ENCODE measurements around the gene WWP2. TPM values are rescaled to one million over a fixed set of nuclear protein-coding genes. Genes with fewer than 3 reads are reported as not detected.

WWP2 gene
- polyA plus RNA-seq, 1 donor (not counting 4 experiments of a cell fraction or from before 2014, with no cell fraction given): 6.9 TPM

DNA sequence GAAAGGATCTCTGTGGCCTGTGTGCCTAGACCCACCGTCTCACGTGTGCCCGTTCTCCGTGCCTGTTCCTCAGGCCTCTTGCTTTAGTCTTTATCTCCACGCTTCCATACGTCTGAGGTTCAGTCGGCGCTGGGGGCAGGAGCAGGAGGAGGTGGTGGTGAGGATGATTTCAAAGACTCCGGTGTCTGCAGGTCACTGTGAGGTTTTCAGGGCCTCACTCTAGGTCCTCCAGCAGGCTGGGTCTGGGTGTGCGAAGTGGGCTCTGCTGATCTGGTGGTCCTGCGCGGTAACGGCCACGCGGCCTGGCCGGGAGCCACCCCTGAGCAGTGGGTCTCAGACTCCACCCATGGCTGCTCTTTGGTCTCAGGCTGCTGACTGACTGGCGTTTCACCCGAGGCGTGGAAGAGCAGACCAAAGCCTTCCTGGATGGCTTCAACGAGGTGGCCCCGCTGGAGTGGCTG, 174.6 kb downstream of the WWP2 start:
- Histone ChIP-seq H3K9ac (ENCODE audit: control insufficient read depth, extremely low read depth, insufficient read depth, low read length) (no peak overlapping the region), H3K36me3 (ENCODE audit: control insufficient read depth in 2 of 2, extremely low read depth in 1 of 2, insufficient read depth in 2 of 2, low read length in 2 of 2) (peaks cover 4 to 33% of the 10 kb centered on the region in 2 experiments), H3K9me3 (ENCODE audit: control insufficient read depth, low read depth, low read length) (no peaks in the 10 kb centered on the region), H3K79me2 (ENCODE audit: control insufficient read depth, insufficient read depth, low read length) (no peaks in the 10 kb centered on the region), H3K27ac (ENCODE audit: control insufficient read depth, insufficient read depth, low read length) (no peak overlapping the region), H3K9me1 (ENCODE audit: control insufficient read depth, extremely low read depth, insufficient read depth, low read length) (no peaks in the 10 kb centered on the region), H4K20me1 (ENCODE audit: control insufficient read depth, extremely low read depth, insufficient read depth, low read length) (no peaks in the 10 kb centered on the region), H3K4me1 (ENCODE audit: control insufficient read depth, extremely low read depth, insufficient read depth, low read length) (no peaks in the 10 kb centered on the region), H2AFZ (ENCODE audit: control insufficient read depth, low read length) (no peak overlapping the region), H3K4me2 (ENCODE audit: control insufficient read depth, extremely low read depth, insufficient read depth, low read depth, low read length) (no peak overlapping the region), H3K27me3 (ENCODE audit: control insufficient read depth, extremely low read depth, insufficient read depth, low read length) (no peaks in the 10 kb centered on the region), H3K4me3 (ENCODE audit: control insufficient read depth in 2 of 3, extremely low read depth in 1 of 3, insufficient read depth in 2 of 3, low read depth in 1 of 3, low read length in 3 of 3) (no peak overlapping the region)
- dilution Hi-C loops (cut with MboI; ENCODE audit: extremely low pct_ligation_motif_present, low sequenced_read_pairs): no loop called here
- no peak for FAIRE-seq
- TF ChIP-seq, protein P1, sequence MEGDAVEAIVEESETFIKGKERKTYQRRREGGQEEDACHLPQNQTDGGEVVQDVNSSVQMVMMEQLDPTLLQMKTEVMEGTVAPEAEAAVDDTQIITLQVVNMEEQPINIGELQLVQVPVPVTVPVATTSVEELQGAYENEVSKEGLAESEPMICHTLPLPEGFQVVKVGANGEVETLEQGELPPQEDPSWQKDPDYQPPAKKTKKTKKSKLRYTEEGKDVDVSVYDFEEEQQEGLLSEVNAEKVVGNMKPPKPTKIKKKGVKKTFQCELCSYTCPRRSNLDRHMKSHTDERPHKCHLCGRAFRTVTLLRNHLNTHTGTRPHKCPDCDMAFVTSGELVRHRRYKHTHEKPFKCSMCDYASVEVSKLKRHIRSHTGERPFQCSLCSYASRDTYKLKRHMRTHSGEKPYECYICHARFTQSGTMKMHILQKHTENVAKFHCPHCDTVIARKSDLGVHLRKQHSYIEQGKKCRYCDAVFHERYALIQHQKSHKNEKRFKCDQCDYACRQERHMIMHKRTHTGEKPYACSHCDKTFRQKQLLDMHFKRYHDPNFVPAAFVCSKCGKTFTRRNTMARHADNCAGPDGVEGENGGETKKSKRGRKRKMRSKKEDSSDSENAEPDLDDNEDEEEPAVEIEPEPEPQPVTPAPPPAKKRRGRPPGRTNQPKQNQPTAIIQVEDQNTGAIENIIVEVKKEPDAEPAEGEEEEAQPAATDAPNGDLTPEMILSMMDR (optimal IDR thresholded peaks at IDR 0.05 in 1 of 3, IDR thresholded peaks at IDR 0.05 in 1 of 3, conservative IDR thresholded peaks at IDR 0.05 in 1 of 3; ENCODE audit: extremely low read depth in 1 of 3, insufficient read depth in 2 of 3, low read length in 3 of 3): no peak
- DNase-seq (ENCODE audit: low read depth, low spot score): no peak

DNA sequence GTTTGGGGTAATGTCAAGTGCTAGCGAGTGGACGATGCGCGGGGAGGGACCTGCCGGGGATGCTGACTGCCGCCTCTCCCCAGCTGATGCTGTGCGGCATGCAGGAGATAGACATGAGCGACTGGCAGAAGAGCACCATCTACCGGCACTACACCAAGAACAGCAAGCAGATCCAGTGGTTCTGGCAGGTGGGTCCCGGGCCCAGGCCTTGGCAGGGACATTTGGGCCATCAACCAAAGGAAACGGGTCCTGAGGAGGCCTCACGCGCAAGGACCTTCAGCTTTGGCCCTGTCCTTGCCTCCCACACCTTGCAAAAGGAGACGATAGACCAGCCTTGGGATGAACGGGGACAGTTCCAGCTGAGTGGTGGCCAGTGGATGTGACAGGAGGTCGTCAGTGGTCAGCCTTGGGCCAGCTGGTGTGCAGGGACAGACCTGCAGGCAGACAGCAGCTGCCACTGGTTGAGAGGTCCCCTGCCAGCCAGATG, 175.4 kb downstream of the WWP2 start:
- H3K4me1 ChIP-seq (ENCODE audit: control insufficient read depth, extremely low read depth, insufficient read depth, low read length): no peaks in the 10 kb centered on the region
- H3K9ac ChIP-seq (ENCODE audit: control insufficient read depth, extremely low read depth, insufficient read depth, low read length): no peak overlapping the region
- no peaks in the 10 kb centered on the region for H4K20me1 ChIP-seq (ENCODE audit: control insufficient read depth, extremely low read depth, insufficient read depth, low read length)
- H3K4me3 ChIP-seq (ENCODE audit: control insufficient read depth in 2 of 3, extremely low read depth in 1 of 3, insufficient read depth in 2 of 3, low read depth in 1 of 3, low read length in 3 of 3): no peak overlapping the region
- TF ChIP-seq EZH2 (IDR thresholded peaks at IDR 0.05; ENCODE audit: low read length): no peak
- TF ChIP-seq, protein P1 (optimal IDR thresholded peaks at IDR 0.05 in 1 of 3, IDR thresholded peaks at IDR 0.05 in 1 of 3, conservative IDR thresholded peaks at IDR 0.05 in 1 of 3; ENCODE audit: extremely low read depth in 1 of 3, insufficient read depth in 2 of 3, low read length in 3 of 3): peak in 1 of 3 experiments; percentile 21
- H2AFZ ChIP-seq (ENCODE audit: control insufficient read depth, low read length): no peak overlapping the region
- DNase-seq (ENCODE audit: low read depth, low spot score) (no peak), FAIRE-seq (no peak)
- H3K27me3 ChIP-seq (ENCODE audit: control insufficient read depth, extremely low read depth, insufficient read depth, low read length): no peaks in the 10 kb centered on the region
- peaks cover 4 to 32% of the 10 kb centered on the region in 2 experiments for H3K36me3 ChIP-seq (ENCODE audit: control insufficient read depth in 2 of 2, extremely low read depth in 1 of 2, insufficient read depth in 2 of 2, low read length in 2 of 2)
- dilution Hi-C loops (cut with MboI; ENCODE audit: extremely low pct_ligation_motif_present, low sequenced_read_pairs): no loop called here
- no peak overlapping the region for H3K4me2 ChIP-seq (ENCODE audit: control insufficient read depth, extremely low read depth, insufficient read depth, low read depth, low read length)
- H3K79me2 ChIP-seq (ENCODE audit: control insufficient read depth, insufficient read depth, low read length): no peaks in the 10 kb centered on the region
- no peak overlapping the region for H3K27ac ChIP-seq (ENCODE audit: control insufficient read depth, insufficient read depth, low read length)
- no peaks in the 10 kb centered on the region for H3K9me3 ChIP-seq (ENCODE audit: control insufficient read depth, low read depth, low read length)
- H3K9me1 ChIP-seq (ENCODE audit: control insufficient read depth, extremely low read depth, insufficient read depth, low read length): no peaks in the 10 kb centered on the region

Data from keratinocyte (primary cell).